Bronchial smooth muscle cell (primary cell): ENCODE data around the gene CSNK1A1. TPM values are rescaled to one million over a fixed set of nuclear protein-coding genes. Genes with fewer than 3 reads are reported as not detected.

Experiments used
- total RNA-seq: library from RNA; depleted of rRNA; stranded (reverse); fragments of >200 nt; gene quantifications from 2 replicates; pipeline ENCODE4 v1.2.1, GENCODE V29; 2014

Gene CSNK1A1
- total RNA-seq: 408 and 579 TPM in 2 replicates

GRCh38 chr5:149551227-149552037 is at the start of gene CSNK1A1:
Gene CSNK1A1 (minus strand): TSS chr5:149551439. CDS start chr5:149550964, 475 bp downstream.

GRCh38 chr5:149581192-149581861 is 30.1 kb upstream of the CSNK1A1 start, which contains the start of gene ARHGEF37:
Gene ARHGEF37 (plus strand): TSS chr5:149581498. CDS start chr5:149597770, 16,272 bp downstream.

Other genes starting within 250 kb of the CSNK1A1 start
- gene GRPEL2, start 205.9 kb downstream of the CSNK1A1 start, total RNA-seq: 9.5 and 9.7 TPM in 2 replicates
- gene PCYOX1L, start 193.4 kb downstream of the CSNK1A1 start, total RNA-seq: 3.7 and 5.4 TPM in 2 replicates
- not detected in 2 replicates for gene IL17B, start 172.1 kb downstream of the CSNK1A1 start, total RNA-seq
- gene ARHGEF37, start 30.1 kb upstream of the CSNK1A1 start, total RNA-seq: 1.3 and 1.8 TPM in 2 replicates
- gene PPARGC1B, start 178.9 kb upstream of the CSNK1A1 start, total RNA-seq: 0.16 and 0.17 TPM in 2 replicates